HG03097 (cell line): ENCODE measurements around the gene WNT2B.

Experiments
- ATAC-seq: cut with Tn5 transposase; IDR thresholded peaks from one replicate; pipeline ENCODE4 v1.9.1; 2021; ENCODE audit not compliant: unreplicated experiment, low FRiP score

WNT2B gene

DNA sequence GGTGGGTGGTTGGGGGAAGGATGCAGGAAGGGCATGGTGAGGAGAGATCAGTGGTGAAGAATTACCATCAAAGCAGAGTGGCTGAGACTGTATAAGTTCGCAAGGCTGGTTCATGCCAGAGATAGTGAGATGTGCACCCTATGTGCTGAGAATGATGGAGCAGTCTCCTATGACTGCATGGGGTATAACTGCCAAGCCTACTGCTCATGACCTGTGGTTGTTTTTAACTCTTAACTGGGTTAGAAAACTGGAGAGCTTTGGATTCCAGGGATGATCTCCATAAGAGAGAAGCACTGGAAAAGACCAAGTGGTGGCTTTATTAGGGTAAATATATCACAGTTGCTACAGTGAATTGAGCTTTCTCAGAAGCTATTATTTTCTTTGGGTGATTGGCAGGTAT, 16.2 kb downstream of the WNT2B start:
- no peak for ATAC-seq

- no peak for ATAC-seq
These were observed 18.7 kb downstream of the WNT2B start for GRCh38 chr1:112527266-112528010.

- no peak for ATAC-seq
These were observed 19.3 kb downstream of the WNT2B start for GRCh38 chr1:112528076-112528475.

DNA sequence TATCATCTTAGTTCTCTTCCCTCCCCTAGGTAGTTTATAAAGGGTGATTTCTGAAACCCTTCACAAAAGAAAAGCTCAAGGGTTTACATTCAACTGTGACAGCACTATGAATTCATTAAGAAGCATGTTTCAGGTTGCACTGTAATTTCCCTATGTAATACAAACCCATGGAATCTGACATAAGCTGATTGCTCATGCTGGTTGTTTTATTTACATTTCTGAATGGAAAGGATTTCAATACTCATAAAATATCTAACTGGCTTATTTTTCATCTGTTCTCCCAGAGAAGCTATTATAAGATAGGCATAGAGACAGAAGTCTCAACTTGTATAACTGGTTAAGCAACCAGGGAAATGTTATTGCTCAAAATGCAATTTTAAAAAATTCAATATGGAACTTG, 20.5 kb downstream of the WNT2B start:
- no peak for ATAC-seq

DNA sequence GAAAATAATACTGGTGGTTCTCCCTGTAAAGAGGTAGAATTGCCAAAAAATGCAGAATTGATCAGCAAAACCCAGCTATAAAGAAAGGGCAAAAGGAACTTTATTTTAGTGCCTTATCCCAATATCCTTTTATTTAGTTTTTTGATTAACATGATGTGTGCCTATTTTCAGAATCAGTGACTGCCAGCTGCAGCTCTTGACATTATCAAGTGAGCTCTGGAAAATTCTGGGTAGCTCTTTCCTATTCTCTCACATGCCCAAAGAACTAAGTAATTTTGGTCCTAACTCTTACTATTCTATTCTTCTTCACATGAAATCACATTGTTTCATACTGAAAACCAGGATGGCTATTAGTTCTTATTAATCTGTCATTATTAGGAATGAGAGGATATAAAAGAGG, 22.1 kb downstream of the WNT2B start:
- no peak for ATAC-seq

- no peak for ATAC-seq
These were observed 23.3 kb downstream of the WNT2B start for GRCh38 chr1:112532064-112532463.

DNA sequence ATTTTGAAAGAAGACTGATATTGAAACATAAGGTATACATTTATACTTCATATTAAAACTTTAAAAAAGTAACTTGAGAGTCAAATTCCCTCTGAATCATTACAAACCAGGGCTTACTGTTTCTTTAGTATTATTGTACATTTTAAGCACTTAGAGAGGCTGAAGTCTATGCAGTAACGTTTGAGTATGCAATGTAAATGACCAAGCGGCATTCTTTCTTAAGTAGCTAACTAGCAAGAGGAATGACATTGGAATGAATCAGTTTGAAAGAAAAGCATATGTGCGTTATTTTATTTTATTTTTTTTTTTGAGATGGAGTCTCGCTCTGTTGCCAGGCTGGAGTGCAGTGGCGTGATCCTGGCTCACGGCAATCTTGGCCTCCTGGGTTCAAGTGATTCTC, 24.3 kb downstream of the WNT2B start:
- no peak for ATAC-seq

DNA sequence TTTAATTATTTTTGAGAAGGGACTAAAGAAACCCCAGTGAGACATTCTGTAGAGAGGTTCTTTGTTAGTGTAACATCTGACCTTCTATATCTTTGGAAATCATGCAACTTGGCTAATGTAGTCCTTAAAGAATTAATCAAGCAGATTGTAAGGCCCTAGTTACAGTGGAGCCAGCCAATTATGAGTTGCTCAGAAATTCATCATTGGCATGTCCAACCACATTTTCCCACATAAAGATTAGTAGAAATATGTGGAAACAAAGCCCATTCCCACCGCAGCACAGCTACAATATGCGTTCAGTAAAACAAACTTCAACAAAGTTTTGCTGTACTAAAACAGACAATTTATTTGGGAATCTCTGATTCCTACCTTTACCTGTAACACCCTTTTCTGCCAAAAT, 27.8 kb downstream of the WNT2B start:
- no peak for ATAC-seq

DNA sequence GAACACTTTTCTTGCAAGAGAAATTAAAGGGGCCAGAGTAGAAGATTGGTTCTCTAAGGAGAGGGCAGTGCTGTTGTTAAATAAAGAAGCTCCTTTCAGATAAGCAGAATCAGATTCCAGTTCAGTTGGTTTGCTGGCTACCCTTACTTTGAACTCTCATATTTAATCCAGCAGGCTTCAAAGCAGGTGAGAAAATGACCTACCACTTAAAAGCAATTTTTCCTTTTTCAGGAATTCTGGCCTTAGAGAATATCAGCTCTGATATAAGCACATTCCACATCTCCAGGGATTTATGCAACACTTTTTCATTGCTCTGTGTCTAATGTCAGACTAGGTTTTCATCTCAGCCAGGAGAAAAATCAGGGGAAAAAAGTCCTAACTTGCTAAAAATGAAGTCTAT, 28.7 kb downstream of the WNT2B start:
- no peak for ATAC-seq

- no peak for ATAC-seq
These were observed 30.1 kb downstream of the WNT2B start for GRCh38 chr1:112538883-112539282.

DNA sequence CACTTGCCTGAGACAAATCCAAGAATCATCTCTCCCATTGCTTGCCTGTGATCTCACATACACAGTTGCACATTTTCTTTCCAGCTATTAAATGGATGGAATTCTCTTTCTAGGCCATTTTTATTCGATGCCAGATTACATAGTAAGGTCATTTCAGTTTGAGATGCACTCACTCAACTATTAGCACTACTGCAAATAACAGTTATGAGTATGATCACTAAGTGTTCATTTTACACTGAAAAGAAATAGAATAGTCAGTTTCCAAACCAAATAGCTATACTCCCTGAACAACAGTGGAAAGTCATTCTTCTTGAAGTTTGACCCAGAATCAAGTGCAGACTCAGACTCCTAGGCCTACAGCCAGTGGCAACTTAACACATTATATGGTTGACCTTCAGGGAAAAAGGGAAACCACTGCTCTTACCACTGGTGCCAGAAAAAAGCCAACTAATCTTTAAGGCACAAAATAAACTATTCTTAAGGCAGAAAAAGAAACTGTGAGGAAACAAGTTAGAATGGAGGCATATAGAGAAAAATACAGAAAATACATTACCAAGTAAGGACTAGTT, 31.5 kb downstream of the WNT2B start:
- no peak for ATAC-seq

DNA sequence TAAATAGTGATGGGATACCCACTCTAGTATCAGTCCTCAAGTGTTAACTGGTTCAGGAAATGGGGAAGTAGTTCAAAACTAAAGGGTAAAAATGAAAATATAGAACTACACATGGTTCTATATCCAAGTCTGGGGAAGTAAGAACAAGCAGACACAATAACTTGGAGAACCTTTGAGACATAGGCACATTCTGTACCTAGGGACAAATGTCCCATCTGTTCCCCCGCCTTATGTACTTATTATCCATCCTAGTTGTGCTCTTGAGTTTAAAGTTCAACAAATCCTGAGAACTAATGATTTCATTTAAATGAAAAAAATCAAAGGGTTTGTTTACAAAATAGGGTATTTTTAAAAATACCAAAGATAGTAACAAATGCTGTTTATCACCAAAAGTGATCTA, 32.5 kb downstream of the WNT2B start:
- no peak for ATAC-seq

DNA sequence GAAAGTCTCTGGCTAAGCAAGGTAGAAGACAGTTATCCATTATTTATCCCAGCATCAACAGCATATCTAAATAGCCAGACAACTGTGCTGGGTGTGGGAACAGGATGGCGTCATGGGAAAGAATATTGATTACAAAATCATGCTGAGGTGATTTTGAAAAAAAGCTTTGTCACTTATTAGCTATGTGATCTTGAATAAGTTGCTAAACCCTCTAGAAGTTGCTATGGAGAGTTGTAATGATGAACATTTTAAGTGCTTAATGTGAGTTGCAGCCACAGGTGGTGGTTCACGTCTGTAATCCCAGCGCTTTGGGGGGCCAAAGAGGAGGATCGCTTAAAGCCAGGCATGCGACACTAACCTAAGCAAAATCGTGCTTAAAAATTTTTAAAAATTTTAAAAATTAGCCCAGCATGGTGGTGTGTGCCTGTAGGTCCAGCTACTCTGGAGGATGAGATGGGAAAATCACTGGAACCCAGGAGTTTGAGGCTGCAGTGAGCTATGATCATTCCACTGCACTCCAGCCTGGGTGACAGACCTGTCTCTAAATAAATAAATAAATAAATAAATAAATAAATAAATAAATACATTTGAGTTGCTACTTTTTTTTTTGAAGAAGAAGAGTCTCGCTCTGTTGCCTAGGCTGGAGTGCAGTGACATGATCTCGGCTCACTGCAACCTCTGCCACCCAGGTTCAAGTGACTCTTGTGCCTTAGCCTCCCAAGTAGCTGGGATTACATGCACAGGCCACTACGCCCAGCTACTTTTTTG, 33.6 kb downstream of the WNT2B start:
- ATAC-seq: no peak

DNA sequence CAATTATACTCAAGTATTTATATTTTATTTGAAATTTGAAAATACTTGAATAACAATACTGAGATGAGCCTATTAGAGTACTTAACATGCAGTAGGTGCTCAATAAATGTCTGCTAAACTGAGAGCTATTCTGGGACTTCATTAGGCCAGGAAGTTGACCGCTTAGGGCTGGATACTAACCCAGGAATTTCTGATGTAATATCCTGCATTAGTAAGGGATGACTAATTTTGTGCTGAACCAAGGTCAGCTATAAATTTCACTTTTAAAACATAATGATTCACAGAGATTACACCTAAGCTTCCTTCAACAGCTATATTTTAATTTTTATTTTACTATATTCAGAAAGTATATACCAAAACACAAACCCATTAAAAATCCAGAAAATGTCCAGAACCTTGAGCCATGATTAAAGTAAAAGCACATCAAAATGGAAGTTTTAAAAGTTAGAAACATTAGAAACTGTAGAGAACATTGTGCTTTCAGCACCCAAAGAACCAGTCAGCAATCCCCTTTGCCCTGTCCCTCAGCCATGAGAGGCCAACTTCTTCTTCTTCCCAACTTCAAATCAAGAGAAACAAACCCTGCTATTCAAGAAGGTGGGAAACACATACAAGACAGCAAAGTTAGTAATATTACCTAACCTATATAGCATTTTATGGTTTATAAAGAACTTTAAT, 35.4 kb downstream of the WNT2B start:
- no peak for ATAC-seq

DNA sequence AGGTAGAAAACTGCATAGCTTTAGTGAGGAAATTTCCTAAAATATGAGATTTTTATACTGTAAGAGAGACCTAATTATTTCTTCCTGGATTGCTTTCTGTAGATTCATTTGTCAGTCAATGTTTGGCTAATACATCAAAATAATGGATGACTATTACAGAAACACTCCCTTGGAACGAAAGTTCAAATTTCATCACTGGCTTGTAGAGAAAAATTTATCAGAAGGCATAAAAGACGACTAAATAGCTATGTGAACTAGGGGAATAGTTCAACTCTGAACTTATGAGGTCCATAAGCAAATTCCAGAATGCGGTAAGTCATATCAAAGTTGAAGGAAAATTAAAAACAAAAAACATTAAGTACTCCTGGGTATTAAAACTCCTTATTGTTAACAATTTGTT, 36.0 kb downstream of the WNT2B start:
- no peak for ATAC-seq

GRCh38 chr1:112546076-112546475, 37.3 kb downstream of the WNT2B start:
- ATAC-seq: no peak

- ATAC-seq: no peak
These were observed 39.8 kb downstream of the WNT2B start for GRCh38 chr1:112548547-112548946.

DNA sequence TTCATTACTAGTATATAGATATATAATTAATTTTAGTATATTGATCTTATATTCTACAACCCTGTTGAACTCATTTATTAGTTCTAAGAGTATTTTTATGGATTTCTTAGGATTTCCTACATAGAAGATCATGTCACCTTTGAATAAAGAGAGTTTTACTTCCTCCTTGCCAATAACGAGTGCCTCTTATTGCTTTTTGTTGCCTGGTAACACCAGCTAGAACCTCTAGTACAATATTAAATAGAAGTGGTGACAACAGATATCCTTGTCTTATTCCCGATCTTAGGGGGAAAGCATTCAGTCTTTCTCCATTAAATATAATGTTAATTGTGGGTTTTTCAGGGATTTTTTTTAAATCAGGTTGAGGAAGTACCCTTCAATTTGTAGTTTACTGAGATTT, 40.8 kb downstream of the WNT2B start:
- no peak for ATAC-seq

DNA sequence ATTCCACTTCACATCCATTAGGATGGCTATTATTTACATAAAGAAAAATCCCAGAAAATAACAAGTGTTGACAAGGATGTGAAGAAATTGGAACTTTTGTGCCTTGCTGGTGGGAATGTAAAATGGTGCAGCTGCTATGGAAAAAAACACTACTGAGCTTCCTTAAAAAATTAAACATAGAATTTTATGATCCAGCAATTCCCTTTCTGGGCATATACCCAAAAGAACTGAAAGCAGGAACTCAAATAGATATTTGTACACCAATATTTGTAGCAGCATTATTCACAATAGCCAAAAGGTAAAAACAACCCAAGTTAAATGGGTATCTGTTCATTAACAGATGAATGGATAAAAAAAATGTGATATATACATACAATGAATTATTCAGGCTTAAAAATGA, 45.6 kb downstream of the WNT2B start:
- no peak for ATAC-seq

DNA sequence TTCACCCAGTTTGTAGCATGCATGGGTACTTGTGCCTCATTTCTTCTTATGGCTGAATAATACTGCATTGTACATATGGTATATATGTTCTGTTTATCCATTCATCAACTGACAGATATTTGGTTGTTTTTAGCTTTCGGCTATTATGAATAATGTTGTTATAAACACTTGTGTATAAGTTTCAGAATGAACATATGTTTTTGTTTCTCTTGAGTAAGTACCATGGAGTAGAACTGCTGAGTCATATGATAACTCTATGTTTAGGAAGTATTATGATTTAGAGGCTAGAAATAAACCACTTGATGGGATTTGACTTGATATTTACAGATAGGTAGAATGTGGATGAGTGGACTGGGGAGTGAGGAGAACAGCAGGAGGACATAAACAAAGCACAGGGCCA, 48.6 kb downstream of the WNT2B start:
- no peak for ATAC-seq

- ATAC-seq: no peak
These were observed 49.9 kb downstream of the WNT2B start for GRCh38 chr1:112558634-112559033.
